Measurements from ENCODE around the gene STK25. TPM values are rescaled to one million over a fixed set of nuclear protein-coding genes. Genes with fewer than 3 reads are reported as not detected.

Gene STK25
- total RNA-seq, 1 experiment from 2014 or later: 159 TPM

DNA sequence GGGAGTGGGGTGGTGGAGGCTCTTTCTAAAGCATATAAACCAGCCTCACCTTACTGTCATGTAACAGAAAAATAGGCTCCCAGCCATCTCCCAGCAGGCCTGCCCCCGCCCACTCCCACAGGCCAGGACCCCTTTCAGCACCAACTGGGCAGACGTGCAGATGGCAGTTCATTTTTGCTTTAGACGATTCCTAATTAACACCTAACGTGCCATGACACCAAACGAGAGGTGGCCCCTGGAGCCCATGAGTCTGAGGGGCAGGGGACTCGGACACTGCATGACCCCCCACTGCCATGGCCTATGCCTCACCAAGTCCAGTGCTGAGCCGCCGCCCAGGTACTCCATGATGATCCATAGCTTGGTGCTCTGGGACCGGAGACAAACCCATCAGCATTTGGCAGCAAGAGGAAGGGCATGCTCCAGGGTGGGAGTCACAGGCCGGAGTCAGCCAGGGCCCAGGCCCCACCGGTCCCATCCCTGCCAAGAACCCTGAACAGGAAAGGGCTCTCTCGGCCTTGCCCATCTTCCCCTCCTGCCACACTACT, 7.9 kb downstream of the STK25 start:
- H3K27ac Mint-ChIP-seq (ENCODE audit: unreplicated experiment): no peak overlapping the region
- no peaks in the 10 kb centered on the region for H3K9me3 Mint-ChIP-seq (ENCODE audit: low read depth, unreplicated experiment)
- CTCF ChIA-PET: no interaction called here
- no peak for DNase-seq
- no peaks in the 10 kb centered on the region for H3K27me3 Mint-ChIP-seq (ENCODE audit: unreplicated experiment)
- no peak overlapping the region for H3K4me3 Mint-ChIP-seq (ENCODE audit: low read depth, unreplicated experiment)
- no TSS peak for BruUV-seq (replicated peaks)
- peaks cover 59% of the 10 kb centered on the region for H3K36me3 Mint-ChIP-seq (ENCODE audit: insufficient read depth, unreplicated experiment)
- TF ChIP-seq, protein P1, sequence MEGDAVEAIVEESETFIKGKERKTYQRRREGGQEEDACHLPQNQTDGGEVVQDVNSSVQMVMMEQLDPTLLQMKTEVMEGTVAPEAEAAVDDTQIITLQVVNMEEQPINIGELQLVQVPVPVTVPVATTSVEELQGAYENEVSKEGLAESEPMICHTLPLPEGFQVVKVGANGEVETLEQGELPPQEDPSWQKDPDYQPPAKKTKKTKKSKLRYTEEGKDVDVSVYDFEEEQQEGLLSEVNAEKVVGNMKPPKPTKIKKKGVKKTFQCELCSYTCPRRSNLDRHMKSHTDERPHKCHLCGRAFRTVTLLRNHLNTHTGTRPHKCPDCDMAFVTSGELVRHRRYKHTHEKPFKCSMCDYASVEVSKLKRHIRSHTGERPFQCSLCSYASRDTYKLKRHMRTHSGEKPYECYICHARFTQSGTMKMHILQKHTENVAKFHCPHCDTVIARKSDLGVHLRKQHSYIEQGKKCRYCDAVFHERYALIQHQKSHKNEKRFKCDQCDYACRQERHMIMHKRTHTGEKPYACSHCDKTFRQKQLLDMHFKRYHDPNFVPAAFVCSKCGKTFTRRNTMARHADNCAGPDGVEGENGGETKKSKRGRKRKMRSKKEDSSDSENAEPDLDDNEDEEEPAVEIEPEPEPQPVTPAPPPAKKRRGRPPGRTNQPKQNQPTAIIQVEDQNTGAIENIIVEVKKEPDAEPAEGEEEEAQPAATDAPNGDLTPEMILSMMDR (IDR thresholded peaks at IDR 0.05; ENCODE audit: unreplicated experiment): no peak
- intact Hi-C loops (cut with micrococcal nuclease; ENCODE audit: unreplicated experiment): no loop called here
- peaks cover 6% of the 10 kb centered on the region for H3K4me1 Mint-ChIP-seq (ENCODE audit: low read depth, unreplicated experiment)

DNA sequence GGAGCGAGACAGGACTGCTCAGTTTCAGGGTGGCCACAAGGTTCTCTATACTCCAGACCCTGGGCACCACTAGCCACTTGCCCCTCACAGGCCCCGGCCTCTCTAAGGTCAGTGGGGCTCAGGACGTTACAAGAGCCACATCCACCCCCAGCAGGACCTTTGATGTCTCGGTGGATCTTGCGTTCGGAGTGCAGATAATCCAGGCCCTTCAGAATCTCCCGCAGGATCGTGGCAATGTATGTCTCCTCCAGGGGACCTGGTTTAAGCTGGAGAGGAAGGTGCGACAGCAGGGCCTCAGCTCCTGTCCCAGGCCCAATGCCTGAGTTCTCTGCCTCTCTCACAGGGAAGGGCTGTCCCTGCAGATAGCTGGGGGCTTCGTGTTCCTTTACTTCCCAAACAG, 8.4 kb downstream of the STK25 start:
- H3K9me3 Mint-ChIP-seq (ENCODE audit: low read depth, unreplicated experiment): no peaks in the 10 kb centered on the region
- peaks cover 1% of the 10 kb centered on the region for H3K4me1 Mint-ChIP-seq (ENCODE audit: low read depth, unreplicated experiment)
- H3K27ac Mint-ChIP-seq (ENCODE audit: unreplicated experiment): no peak overlapping the region
- BruUV-seq (replicated peaks): no TSS peak
- DNase-seq: no peak
- TF ChIP-seq, protein P1 (IDR thresholded peaks at IDR 0.05; ENCODE audit: unreplicated experiment): no peak
- no peak overlapping the region for H3K4me3 Mint-ChIP-seq (ENCODE audit: low read depth, unreplicated experiment)
- intact Hi-C loops (cut with micrococcal nuclease; ENCODE audit: unreplicated experiment): no loop called here
- H3K36me3 Mint-ChIP-seq (ENCODE audit: insufficient read depth, unreplicated experiment): peaks cover 54% of the 10 kb centered on the region
- H3K27me3 Mint-ChIP-seq (ENCODE audit: unreplicated experiment): no peaks in the 10 kb centered on the region
- CTCF ChIA-PET: no interaction called here

DNA sequence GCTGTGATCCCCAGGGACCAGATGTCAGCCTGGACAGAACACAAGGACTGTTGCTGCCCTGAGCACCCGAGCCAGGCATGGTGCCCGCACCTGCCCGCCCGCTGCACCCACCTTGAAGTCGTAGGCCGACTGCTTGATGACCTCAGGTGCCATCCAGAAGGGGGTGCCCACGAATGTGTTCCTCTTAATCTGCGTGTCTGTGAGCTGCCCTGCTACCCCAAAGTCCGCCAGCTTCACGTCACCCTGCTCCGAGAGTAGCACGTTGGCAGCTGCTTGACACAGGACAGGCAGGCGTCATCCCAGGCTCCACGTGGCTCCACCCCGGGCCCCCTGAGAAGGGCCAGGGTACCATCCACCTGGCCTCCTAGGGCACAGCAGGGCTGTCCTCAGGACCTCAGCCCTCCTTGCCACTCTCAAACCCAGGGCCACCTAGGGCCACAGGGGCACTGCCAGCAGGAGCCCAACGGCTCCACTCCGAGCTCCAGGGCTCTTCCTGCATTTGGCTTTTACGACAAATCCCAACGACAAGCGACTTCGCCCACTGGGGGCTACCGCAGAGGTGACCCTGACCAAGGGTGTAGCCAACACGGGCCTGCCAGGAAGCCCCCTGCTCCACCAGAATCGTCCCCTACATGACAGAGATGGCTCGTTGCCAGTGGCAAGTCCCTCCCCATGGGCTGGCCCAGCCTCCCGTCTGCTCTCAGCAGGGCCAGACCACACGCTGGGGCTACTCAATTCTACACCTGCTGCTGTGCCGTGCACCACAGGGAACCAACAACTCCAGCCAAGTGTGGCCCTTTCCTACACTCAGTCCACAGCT, 9.0 kb downstream of the STK25 start:
- CTCF ChIA-PET: no interaction called here
- Mint-ChIP-seq H3K27ac (ENCODE audit: unreplicated experiment) (no peak overlapping the region), H3K27me3 (ENCODE audit: unreplicated experiment) (no peaks in the 10 kb centered on the region)

DNA sequence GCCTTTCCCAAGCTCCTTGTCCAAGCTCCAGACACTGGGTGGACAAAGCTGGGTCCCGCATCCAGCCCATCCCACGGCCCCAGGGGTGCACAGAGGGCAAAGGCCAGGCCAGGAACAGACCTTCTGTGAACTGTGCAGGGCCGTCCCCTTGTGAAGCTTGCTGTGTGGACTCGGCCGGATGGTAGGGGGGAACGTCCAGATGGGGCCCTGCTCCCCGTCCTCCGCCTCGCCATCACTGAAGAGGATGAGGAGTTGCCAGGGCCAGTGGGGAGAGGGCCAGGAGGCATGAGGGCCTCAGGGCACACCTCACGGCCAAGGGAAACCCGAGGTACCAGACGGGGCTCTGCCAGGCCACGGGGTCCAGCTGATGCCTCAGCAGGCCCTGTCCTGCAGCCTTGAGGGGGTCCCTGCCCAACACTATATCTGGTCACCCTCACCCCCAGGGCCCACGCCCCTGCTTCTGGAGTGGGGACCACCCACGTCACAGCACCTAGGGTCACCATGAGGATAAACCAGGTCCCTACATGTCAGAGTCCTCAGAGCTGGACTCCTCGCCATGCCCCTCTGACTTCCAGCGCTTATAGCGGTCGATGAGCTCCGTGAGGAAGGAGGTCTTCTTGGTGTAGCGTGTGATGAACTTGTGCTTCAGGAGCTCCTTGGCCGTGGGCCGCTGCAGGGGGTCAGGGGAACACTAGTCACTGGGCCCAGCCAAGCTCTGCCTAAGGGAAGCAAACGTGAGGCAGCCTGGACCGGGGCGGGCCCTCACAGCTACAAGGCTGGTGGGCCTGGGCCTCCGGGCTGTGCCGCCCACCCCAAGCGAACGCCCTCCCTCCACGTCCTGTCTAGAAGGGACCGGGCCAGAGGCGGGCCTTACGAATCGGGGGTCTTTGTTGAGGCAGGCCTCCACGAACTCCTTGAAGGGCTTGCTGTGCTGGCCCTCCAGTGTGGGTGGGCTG, 10.0 kb downstream of the STK25 start:
- Mint-ChIP-seq H3K4me1 (ENCODE audit: low read depth, unreplicated experiment) (no peaks in the 10 kb centered on the region), H3K36me3 (ENCODE audit: insufficient read depth, unreplicated experiment) (peaks cover 59% of the 10 kb centered on the region), H3K27me3 (ENCODE audit: unreplicated experiment) (no peaks in the 10 kb centered on the region), H3K9me3 (ENCODE audit: low read depth, unreplicated experiment) (no peaks in the 10 kb centered on the region), H3K27ac (ENCODE audit: unreplicated experiment) (no peak overlapping the region), H3K4me3 (ENCODE audit: low read depth, unreplicated experiment) (no peak overlapping the region)
- CTCF ChIA-PET: no interaction called here
- intact Hi-C loops (cut with micrococcal nuclease; ENCODE audit: unreplicated experiment): no loop called here
- no TSS peak for BruUV-seq (replicated peaks)
- TF ChIP-seq, protein P1 (IDR thresholded peaks at IDR 0.05; ENCODE audit: unreplicated experiment): no peak
- DNase-seq: no peak

More for the DNA sequence above, 9.0 kb downstream of the STK25 start:
- intact Hi-C loops (cut with micrococcal nuclease; ENCODE audit: unreplicated experiment): no loop called here
- H3K4me3 Mint-ChIP-seq (ENCODE audit: low read depth, unreplicated experiment): no peak overlapping the region
- BruUV-seq (replicated peaks): no TSS peak
- no peak for DNase-seq
- no peaks in the 10 kb centered on the region for H3K9me3 Mint-ChIP-seq (ENCODE audit: low read depth, unreplicated experiment)
- H3K36me3 Mint-ChIP-seq (ENCODE audit: insufficient read depth, unreplicated experiment): peaks cover 53% of the 10 kb centered on the region
- TF ChIP-seq, protein P1 (IDR thresholded peaks at IDR 0.05; ENCODE audit: unreplicated experiment): no peak
- no peaks in the 10 kb centered on the region for H3K4me1 Mint-ChIP-seq (ENCODE audit: low read depth, unreplicated experiment)
